Activated CD8-positive, alpha-beta T cell treated with anti-CD3 and anti-CD28 coated beads, Interleukin-2, amount 10 ng/mL, durations not matched to agents 7 days and 5 days (primary cell): Measurements from ENCODE around the gene MFAP3L. TPM values are rescaled to one million over a fixed set of nuclear protein-coding genes. Genes with fewer than 3 reads are reported as not detected.

Experiments used
- ATAC-seq: fragments of 150-1000 bp; cut with Tn5 transposase; one replicate; pipeline ENCODE4 v1.10.0; 2021; ENCODE audit warnings: moderate library complexity
- CTCF ChIA-PET: fragments of 350-600 bp; sonication (Branson Sonifier 250); formaldehyde crosslinking; loops from one replicate; lab custom pipeline; 2021; ENCODE audit warnings: antibody characterized with exemption; lab: Charles Lee
- POLR2A ChIA-PET: fragments of 350-600 bp; sonication (Branson Sonifier 250); formaldehyde crosslinking; loops from one replicate; lab custom pipeline; 2021; ENCODE audit warnings: antibody characterized with exemption; lab: Charles Lee
- DNase-seq: peaks from one replicate; pipeline ENCODE4 v3.0.0-alpha.2; 2020
- H3K27ac Mint-ChIP-seq: one replicate; pipeline ENCODE4 v1.8.0; 2021; ENCODE audit warnings: mild to moderate bottlenecking, mixed read lengths
- H3K27me3 Mint-ChIP-seq: one replicate; pipeline ENCODE4 v1.8.0; 2021; ENCODE audit warnings: low read depth, mixed read lengths
- H3K36me3 Mint-ChIP-seq: one replicate; pipeline ENCODE4 v1.8.0; 2021; ENCODE audit warnings: low read depth, mixed read lengths
- H3K4me1 Mint-ChIP-seq: one replicate; pipeline ENCODE4 v1.8.0; 2021; ENCODE audit warnings: low read depth, mixed read lengths
- H3K4me3 Mint-ChIP-seq: one replicate; pipeline ENCODE4 v1.8.0; 2021; ENCODE audit warnings: mild to moderate bottlenecking, mixed read lengths
- H3K9me3 Mint-ChIP-seq: one replicate; pipeline ENCODE4 v1.8.0; 2022; ENCODE audit warnings: mixed read lengths; ENCODE audit not compliant: insufficient read depth
- total RNA-seq, 2 experiments: library from RNA; stranded (reverse); gene quantifications; one replicate each; pipeline ENCODE4 v1.2.3, GENCODE V29; 2021

Gene MFAP3L
- total RNA-seq, 2 experiments from 2014 or later: 0.03 to 0.32 TPM

GRCh38 chr4:170040031-170040680 lies 14.0 kb upstream of the MFAP3L start:
- no peaks in the 10 kb centered on the region for H3K27me3 Mint-ChIP-seq
- no peaks in the 10 kb centered on the region for H3K4me1 Mint-ChIP-seq
- H3K36me3 Mint-ChIP-seq: no peaks in the 10 kb centered on the region
- H3K9me3 Mint-ChIP-seq: no peaks in the 10 kb centered on the region
- no peak for ATAC-seq
- H3K27ac Mint-ChIP-seq: no peak overlapping the region
- DNase-seq: no peak
- no peak overlapping the region for H3K4me3 Mint-ChIP-seq
- CTCF ChIA-PET: interaction anchor here (0.7 to 0.9 kb wide), 2 partner anchors 213 to 230 kb away, joined by 3 to 4 read pairs; no protein-coding TSS in a partner anchor
- POLR2A ChIA-PET: no interaction called here

- Mint-ChIP-seq H3K36me3 (no peaks in the 10 kb centered on the region), H3K4me1 (no peaks in the 10 kb centered on the region), H3K27ac (no peak overlapping the region), H3K27me3 (no peaks in the 10 kb centered on the region), H3K9me3 (no peaks in the 10 kb centered on the region), H3K4me3 (no peak overlapping the region)
- CTCF ChIA-PET: no interaction called here
- POLR2A ChIA-PET: no interaction called here
- ATAC-seq (no peak), DNase-seq (no peak)
Measured at GRCh38 chr4:170038769-170039168, 12.6 kb upstream of the MFAP3L start.

DNA sequence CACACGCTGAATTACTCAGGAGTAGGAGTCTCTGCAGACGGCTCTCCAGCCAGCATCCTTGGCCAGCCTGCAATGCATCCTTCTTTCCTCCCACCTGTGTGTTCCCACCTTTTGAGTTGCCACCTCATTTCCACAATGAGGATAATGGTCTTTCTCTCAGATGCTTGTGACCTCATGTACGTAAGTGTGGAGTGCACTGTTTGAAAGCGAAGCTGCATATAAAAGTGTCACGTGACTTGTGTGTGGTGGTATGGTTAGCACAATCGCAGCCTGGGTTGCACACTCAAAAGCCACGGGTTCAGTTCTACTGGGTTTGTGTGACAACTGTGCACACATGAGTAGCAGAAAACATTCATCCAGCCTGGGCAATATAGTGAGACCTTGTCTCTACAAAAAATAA lies 12.0 kb upstream of the MFAP3L start:
- ChIA-PET POLR2A (no interaction called here), CTCF (no interaction called here)
- H3K4me3 Mint-ChIP-seq: no peak overlapping the region
- DNase-seq (no peak), ATAC-seq (no peak)
- no peaks in the 10 kb centered on the region for H3K36me3 Mint-ChIP-seq
- no peak overlapping the region for H3K27ac Mint-ChIP-seq
- H3K9me3 Mint-ChIP-seq: no peaks in the 10 kb centered on the region
- no peaks in the 10 kb centered on the region for H3K27me3 Mint-ChIP-seq
- H3K4me1 Mint-ChIP-seq: no peaks in the 10 kb centered on the region

DNA sequence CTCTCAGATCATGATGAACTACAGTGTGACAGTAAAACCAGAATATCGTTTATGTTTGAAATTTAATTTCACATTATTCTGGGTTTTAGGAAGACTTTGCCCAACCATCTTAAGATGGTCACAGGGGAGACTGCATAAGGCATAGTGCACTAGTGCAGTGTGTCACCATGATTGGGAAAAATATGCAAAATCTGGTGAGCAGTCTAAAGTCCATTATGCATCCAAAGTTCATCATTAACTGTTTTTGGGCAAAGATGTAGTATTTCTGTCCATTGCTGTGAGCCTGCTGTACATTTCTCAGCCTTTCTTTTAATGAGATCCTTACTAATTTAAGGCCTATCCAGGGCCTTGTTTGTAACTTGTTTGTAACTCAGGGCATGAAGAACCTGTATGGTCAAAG lies 11.3 kb upstream of the MFAP3L start:
- no peaks in the 10 kb centered on the region for H3K27me3 Mint-ChIP-seq
- ATAC-seq (no peak), DNase-seq (no peak)
- H3K27ac Mint-ChIP-seq: no peak overlapping the region
- CTCF ChIA-PET: no interaction called here
- POLR2A ChIA-PET: no interaction called here
- H3K4me3 Mint-ChIP-seq: no peak overlapping the region
- H3K36me3 Mint-ChIP-seq: no peaks in the 10 kb centered on the region
- no peaks in the 10 kb centered on the region for H3K4me1 Mint-ChIP-seq
- no peaks in the 10 kb centered on the region for H3K9me3 Mint-ChIP-seq

DNA sequence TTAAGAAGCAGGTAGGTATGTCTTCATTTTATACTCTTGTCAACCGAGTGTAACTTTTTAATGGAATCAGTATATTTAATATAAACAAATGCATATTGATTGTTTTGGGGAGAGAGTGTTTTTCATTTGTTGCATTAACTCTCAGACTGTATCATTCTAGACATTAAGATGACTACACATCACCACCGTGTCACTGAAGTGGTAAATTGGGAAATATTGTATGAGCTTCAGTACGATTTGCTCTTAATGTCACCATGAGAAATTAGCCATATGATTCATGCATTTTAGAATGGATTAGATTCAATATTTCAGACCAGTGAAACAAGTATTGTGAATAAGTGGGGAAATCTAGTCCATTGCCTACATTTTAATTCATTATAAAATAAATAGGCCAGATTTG lies 9.7 kb upstream of the MFAP3L start:
- DNase-seq (no peak), ATAC-seq (no peak)
- H3K36me3 Mint-ChIP-seq: no peaks in the 10 kb centered on the region
- H3K4me1 Mint-ChIP-seq: no peaks in the 10 kb centered on the region
- no peak overlapping the region for H3K27ac Mint-ChIP-seq
- ChIA-PET POLR2A (no interaction called here), CTCF (no interaction called here)
- no peaks in the 10 kb centered on the region for H3K9me3 Mint-ChIP-seq
- H3K27me3 Mint-ChIP-seq: peaks cover 3% of the 10 kb centered on the region
- no peak overlapping the region for H3K4me3 Mint-ChIP-seq

GRCh38 chr4:170035231-170035630 lies 9.0 kb upstream of the MFAP3L start:
- no peaks in the 10 kb centered on the region for H3K4me1 Mint-ChIP-seq

DNA sequence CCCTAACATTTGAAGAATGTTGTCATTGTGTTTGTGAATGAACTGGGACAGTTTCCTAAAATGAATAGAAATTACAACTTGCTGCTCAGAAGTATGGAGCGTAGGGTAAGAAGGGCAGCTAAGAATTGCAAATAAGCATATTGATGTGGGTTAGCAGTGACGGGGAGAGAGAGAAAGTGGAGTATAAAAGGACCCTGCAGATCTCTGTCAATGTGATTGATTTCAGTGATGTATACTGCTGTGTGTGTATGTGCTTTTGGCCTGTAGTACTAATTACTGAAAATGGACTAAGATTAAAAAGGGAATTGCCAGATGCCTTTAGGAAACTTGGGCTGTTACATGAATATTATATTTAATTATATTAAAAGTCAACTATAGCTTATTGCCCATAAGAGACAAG lies 7.8 kb upstream of the MFAP3L start:
- H3K27ac Mint-ChIP-seq: no peak overlapping the region
- CTCF ChIA-PET: interaction anchor here (1.3 kb wide), 1 partner anchor 224 kb away, joined by 3 read pairs; no protein-coding TSS in a partner anchor
- no peaks in the 10 kb centered on the region for H3K36me3 Mint-ChIP-seq
- H3K4me3 Mint-ChIP-seq: no peak overlapping the region
- POLR2A ChIA-PET: no interaction called here
- no peaks in the 10 kb centered on the region for H3K9me3 Mint-ChIP-seq
- ATAC-seq (no peak), DNase-seq (no peak)
- no peaks in the 10 kb centered on the region for H3K4me1 Mint-ChIP-seq
- peaks cover 13% of the 10 kb centered on the region for H3K27me3 Mint-ChIP-seq

More at GRCh38 chr4:170035231-170035630, 9.0 kb upstream of the MFAP3L start:
- Mint-ChIP-seq H3K27ac (no peak overlapping the region), H3K4me3 (no peak overlapping the region), H3K27me3 (peaks cover 5% of the 10 kb centered on the region), H3K9me3 (no peaks in the 10 kb centered on the region), H3K36me3 (no peaks in the 10 kb centered on the region)
- POLR2A ChIA-PET: no interaction called here
- ATAC-seq: no peak
- CTCF ChIA-PET: no interaction called here
- DNase-seq: no peak

- no peak overlapping the region for H3K4me3 Mint-ChIP-seq
- POLR2A ChIA-PET: no interaction called here
- H3K36me3 Mint-ChIP-seq: peaks cover 5% of the 10 kb centered on the region
- no peak overlapping the region for H3K27ac Mint-ChIP-seq
- CTCF ChIA-PET: interaction anchor here (1.0 kb wide), 1 partner anchor 219 kb away, joined by 3 read pairs; no protein-coding TSS in a partner anchor
- H3K9me3 Mint-ChIP-seq: peaks cover 8% of the 10 kb centered on the region
- ATAC-seq: no peak
- H3K4me1 Mint-ChIP-seq: peaks cover 16% of the 10 kb centered on the region
- peaks cover 37% of the 10 kb centered on the region for H3K27me3 Mint-ChIP-seq
- no peak for DNase-seq
Measured at GRCh38 chr4:170030121-170030520, 3.9 kb upstream of the MFAP3L start.

- Mint-ChIP-seq H3K27me3 (peaks cover 58% of the 10 kb centered on the region), H3K27ac (peak overlapping the region; percentile 67), H3K9me3 (peaks cover 8% of the 10 kb centered on the region), H3K4me3 (peak overlapping the region; percentile 85), H3K36me3 (peaks cover 5% of the 10 kb centered on the region), H3K4me1 (peaks cover 17% of the 10 kb centered on the region)
- DNase-seq (peak; percentile 91), ATAC-seq (peak; percentile 70)
- POLR2A ChIA-PET: no interaction called here
- CTCF ChIA-PET: interaction anchor here (2.0 kb wide), 1 partner anchor 217 kb away, joined by 10 read pairs; no protein-coding TSS in a partner anchor
Measured at GRCh38 chr4:170027181-170027829, 1.1 kb upstream of the MFAP3L start.

DNA sequence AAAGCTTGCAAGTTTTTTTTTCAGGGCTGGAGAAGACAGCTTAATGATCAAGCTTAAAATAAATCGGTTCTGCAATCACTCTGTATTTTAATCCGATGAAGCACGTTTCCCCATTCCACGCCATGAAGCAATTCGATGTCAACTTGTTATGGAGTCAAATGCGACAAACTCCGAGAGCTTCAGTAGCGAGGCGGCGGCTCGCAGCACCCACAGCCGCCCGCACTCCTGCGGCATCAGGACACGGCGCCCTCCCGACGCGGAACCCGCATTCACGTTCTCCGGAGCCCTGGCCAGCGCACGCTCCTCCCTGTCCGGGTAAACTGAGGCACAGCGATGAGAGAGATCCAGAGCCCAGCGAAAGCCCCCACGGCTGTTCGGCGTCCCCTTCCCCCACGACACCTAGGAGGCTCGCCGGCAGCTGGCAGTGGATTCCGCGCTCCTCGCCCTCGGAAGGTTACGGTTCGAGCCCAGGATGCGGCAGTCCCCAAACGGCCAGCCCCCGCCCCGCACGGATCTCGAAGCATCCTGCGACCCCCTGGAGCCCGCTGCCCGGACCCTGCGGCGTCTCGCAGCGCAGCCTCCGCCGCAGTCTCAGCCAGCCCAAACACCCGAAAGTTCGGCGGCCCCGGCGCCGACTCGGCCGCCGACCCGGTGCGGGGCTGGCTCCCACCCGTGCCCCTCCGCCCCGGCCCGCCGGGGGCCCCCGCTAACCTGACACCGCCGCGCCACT lies 507 bp downstream of the MFAP3L start:
- H3K9me3 Mint-ChIP-seq: peaks cover 8% of the 10 kb centered on the region
- CTCF ChIA-PET: interaction anchor here (1.1 to 1.3 kb wide), 2 partner anchors 22 to 216 kb away, joined by 3 read pairs; no protein-coding TSS in a partner anchor
- H3K27ac Mint-ChIP-seq: no peak overlapping the region
- peaks cover 54% of the 10 kb centered on the region for H3K27me3 Mint-ChIP-seq
- ATAC-seq (no peak), DNase-seq (no peak)
- peaks cover 5% of the 10 kb centered on the region for H3K36me3 Mint-ChIP-seq
- POLR2A ChIA-PET: interaction anchor here (1.4 to 1.7 kb wide), 2 partner anchors 406 to 413 kb away, joined by 4 to 5 read pairs; partner anchors contain the start of genes CLCN3 and NEK1
- H3K4me3 Mint-ChIP-seq: peak overlapping the region; percentile 66
- peaks cover 17% of the 10 kb centered on the region for H3K4me1 Mint-ChIP-seq

DNA sequence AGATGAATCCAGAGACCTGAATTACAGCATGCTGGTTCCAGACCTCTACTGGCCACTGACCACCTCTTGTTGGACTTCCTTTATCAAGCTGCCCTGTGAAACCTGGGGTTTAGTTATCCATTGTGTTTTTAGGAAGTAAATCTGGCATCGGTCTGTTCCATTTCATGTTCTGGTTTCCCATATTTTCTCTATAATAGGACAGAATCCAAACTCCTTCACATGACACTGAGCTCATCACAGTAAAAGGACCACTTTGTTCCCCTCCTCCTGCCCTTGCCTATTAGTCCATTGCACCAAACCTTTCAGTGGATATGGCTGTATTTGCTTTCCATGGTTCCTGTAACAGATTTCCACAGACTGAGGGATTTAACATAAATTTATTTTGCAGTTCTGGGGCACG lies 4.0 kb downstream of the MFAP3L start:
- POLR2A ChIA-PET: no interaction called here
- DNase-seq (no peak), ATAC-seq (no peak)
- CTCF ChIA-PET: interaction anchor here (0.8 kb wide), 1 partner anchor 9 kb away, joined by 3 read pairs; no protein-coding TSS in a partner anchor
- H3K27me3 Mint-ChIP-seq: peaks cover 31% of the 10 kb centered on the region
- peaks cover 7% of the 10 kb centered on the region for H3K4me1 Mint-ChIP-seq
- no peak overlapping the region for H3K4me3 Mint-ChIP-seq
- no peak overlapping the region for H3K27ac Mint-ChIP-seq
- H3K36me3 Mint-ChIP-seq: peaks cover 3% of the 10 kb centered on the region
- H3K9me3 Mint-ChIP-seq: no peaks in the 10 kb centered on the region

DNA sequence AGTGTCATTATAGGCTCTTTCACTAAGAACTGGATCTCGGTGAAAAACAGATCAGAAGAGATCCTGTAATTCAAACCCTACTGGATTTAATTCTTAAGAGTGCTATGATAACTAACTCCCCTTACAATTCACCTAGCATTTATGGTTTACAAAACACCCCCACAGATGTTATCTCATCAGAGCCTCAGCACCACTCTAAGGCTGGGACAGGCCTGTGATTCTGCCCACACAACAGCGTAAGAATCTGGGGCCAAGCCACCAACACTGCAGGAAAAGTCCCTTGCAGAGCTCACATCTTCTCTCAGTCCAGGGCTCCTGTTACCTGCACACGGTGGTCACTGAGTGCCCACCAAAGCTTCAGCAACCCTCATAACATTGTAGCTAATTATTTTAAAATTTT lies 8.9 kb downstream of the MFAP3L start:
- CTCF ChIA-PET: no interaction called here
- ATAC-seq: no peak

More for the DNA sequence above, 8.9 kb downstream of the MFAP3L start:
- DNase-seq: no peak
- no peaks in the 10 kb centered on the region for H3K4me1 Mint-ChIP-seq
- H3K4me3 Mint-ChIP-seq: no peak overlapping the region
- H3K9me3 Mint-ChIP-seq: no peaks in the 10 kb centered on the region
- no peaks in the 10 kb centered on the region for H3K36me3 Mint-ChIP-seq
- no peak overlapping the region for H3K27ac Mint-ChIP-seq
- no peaks in the 10 kb centered on the region for H3K27me3 Mint-ChIP-seq
- POLR2A ChIA-PET: no interaction called here
